Measurements from ENCODE around the gene NOP16.
A peak's percentile ranks its signal among the peaks of the same experiment; 100 is the strongest.

The NOP16 gene

GRCh38 chr5:176384366-176384930 is 4.0 kb downstream of the NOP16 start:
- no peak for DNase-seq
- H3K4me3 Mint-ChIP-seq: no peak overlapping the region
- no peaks in the 10 kb centered on the region for H3K27me3 Mint-ChIP-seq
- peaks cover 97% of the 10 kb centered on the region for H3K36me3 Mint-ChIP-seq (ENCODE audit: low read depth)
- peaks cover 28% of the 10 kb centered on the region for H3K4me1 Mint-ChIP-seq (ENCODE audit: low read depth)
- peak overlapping the region; percentile 84 for H3K27ac Mint-ChIP-seq
- no peaks in the 10 kb centered on the region for H3K9me3 Mint-ChIP-seq

GRCh38 chr5:176383961-176384360 is 4.4 kb downstream of the NOP16 start:
- Mint-ChIP-seq H3K4me3 (no peak overlapping the region), H3K9me3 (no peaks in the 10 kb centered on the region), H3K27ac (no peak overlapping the region), H3K4me1 (ENCODE audit: low read depth) (peaks cover 28% of the 10 kb centered on the region), H3K27me3 (no peaks in the 10 kb centered on the region), H3K36me3 (ENCODE audit: low read depth) (peaks cover 97% of the 10 kb centered on the region)
- no peak for DNase-seq

DNA sequence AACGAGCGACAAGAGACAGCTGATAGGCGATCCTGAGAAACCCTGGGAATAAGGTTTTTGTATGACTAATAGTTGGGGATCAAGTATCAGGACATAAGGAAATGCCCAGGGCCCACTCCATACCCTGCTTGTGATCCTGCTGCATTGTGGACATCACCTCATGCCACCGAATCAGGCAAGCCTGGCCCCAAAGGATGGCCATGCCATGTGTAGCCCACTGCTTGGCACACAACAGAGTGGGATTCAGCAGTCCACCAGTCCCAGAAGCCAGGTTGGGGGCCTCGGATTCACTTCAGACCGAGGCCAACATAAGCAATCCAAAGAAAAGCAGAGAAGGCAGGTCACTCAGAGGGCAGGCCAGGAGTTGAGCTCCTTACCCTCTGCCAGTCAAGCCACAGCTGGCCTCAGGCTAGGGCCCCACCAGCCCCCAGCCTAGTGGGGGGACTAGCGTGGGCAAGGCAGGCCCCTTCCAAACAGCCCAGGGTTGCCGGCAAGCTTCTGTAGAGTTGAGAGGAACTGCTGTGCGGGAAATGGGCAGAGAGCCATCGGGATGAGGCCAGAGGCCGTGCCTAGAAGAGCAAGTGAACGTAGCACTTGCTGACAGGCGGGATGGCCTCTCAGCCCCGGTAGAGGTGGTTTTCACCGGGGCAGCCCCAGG is 5.0 kb downstream of the NOP16 start:
- no peak overlapping the region for H3K4me3 Mint-ChIP-seq
- peaks cover 28% of the 10 kb centered on the region for H3K4me1 Mint-ChIP-seq (ENCODE audit: low read depth)

DNA sequence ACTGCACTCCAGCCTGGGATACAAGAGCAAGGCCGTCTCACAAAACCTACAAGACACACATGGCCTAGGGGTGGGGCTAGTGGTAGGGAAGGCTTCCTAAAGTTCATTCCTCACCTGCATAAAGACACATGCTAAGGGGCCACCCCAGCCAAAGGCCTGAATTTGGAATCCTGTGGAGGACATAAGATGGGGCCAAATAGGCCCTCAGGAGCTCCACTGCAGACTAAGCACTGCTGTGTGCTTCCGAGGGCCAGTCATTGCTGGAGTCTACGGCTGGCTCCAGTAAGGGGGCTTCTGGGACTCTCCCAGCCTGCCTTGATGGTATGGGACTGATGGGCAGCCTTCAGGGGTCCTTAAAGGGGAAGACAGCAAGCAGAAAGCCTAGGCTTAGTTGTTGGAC is 5.7 kb downstream of the NOP16 start:
- H3K4me1 Mint-ChIP-seq (ENCODE audit: low read depth): peaks cover 27% of the 10 kb centered on the region
- peak overlapping the region; percentile 50 for H3K27ac Mint-ChIP-seq
- H3K4me3 Mint-ChIP-seq: no peak overlapping the region
- no peak for DNase-seq
- no peaks in the 10 kb centered on the region for H3K9me3 Mint-ChIP-seq
- no peaks in the 10 kb centered on the region for H3K27me3 Mint-ChIP-seq
- H3K36me3 Mint-ChIP-seq (ENCODE audit: low read depth): peaks cover 99% of the 10 kb centered on the region

More for the DNA sequence above, 5.0 kb downstream of the NOP16 start:
- Mint-ChIP-seq H3K36me3 (ENCODE audit: low read depth) (peaks cover 99% of the 10 kb centered on the region), H3K27ac (no peak overlapping the region), H3K9me3 (no peaks in the 10 kb centered on the region), H3K27me3 (no peaks in the 10 kb centered on the region)
- DNase-seq: no peak

GRCh38 chr5:176381979-176382378 is 6.4 kb downstream of the NOP16 start:
- Mint-ChIP-seq H3K4me3 (no peak overlapping the region), H3K36me3 (ENCODE audit: low read depth) (peaks cover 98% of the 10 kb centered on the region), H3K4me1 (ENCODE audit: low read depth) (peaks cover 22% of the 10 kb centered on the region), H3K9me3 (no peaks in the 10 kb centered on the region), H3K27ac (peak overlapping the region; percentile 50), H3K27me3 (no peaks in the 10 kb centered on the region)
- no peak for DNase-seq

DNA sequence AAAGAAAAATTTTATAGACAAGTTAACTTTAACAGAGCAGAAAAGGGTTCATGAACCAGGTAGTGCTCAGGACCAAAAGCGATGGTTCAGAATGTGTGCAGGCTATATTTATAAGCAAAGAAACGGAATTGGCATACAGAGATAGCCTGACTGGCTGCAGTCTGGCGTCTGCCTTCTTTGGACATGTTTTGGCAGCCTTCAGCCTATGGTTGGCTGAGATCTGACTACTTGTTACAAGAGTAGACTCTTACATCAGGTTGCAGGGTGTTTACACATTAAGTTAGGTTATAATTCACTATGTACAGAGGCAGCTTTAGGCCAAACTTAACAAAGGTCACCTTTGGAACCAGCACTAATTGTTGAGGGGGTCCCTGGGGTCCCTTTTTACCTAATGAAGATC is 7.0 kb downstream of the NOP16 start:
- DNase-seq: no peak
- H3K4me1 Mint-ChIP-seq (ENCODE audit: low read depth): peaks cover 16% of the 10 kb centered on the region
- H3K36me3 Mint-ChIP-seq (ENCODE audit: low read depth): peaks cover 97% of the 10 kb centered on the region
- H3K27ac Mint-ChIP-seq: peak overlapping the region; percentile 33
- H3K4me3 Mint-ChIP-seq: no peak overlapping the region
- H3K27me3 Mint-ChIP-seq: no peaks in the 10 kb centered on the region
- H3K9me3 Mint-ChIP-seq: no peaks in the 10 kb centered on the region

DNA sequence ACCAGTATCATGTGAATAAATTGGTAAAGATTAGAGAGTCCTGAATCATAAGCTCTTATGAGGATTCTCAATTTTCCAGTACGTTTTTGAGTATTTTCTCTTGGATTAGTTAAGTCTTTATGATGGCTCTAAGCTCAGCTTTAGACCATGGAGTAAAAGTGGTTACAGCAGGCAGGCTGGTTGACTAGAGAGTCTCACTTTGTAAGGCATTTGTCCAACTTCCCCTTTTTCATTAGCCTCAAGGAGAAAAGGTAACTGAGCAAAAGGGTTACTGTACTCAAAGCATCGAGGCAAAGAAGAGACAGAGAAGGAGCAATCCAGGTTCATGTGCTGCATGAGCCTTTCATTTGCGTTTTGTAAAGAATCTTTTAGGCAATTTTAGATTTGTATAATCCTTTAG is 8.5 kb downstream of the NOP16 start:
- H3K36me3 Mint-ChIP-seq (ENCODE audit: low read depth): peaks cover 95% of the 10 kb centered on the region
- no peak overlapping the region for H3K27ac Mint-ChIP-seq
- no peak overlapping the region for H3K4me3 Mint-ChIP-seq

GRCh38 chr5:176373100-176373818 is 15.1 kb downstream of the NOP16 start:
- no peak overlapping the region for H3K27ac Mint-ChIP-seq
- no peaks in the 10 kb centered on the region for H3K9me3 Mint-ChIP-seq
- no peaks in the 10 kb centered on the region for H3K4me1 Mint-ChIP-seq (ENCODE audit: low read depth)
- no peaks in the 10 kb centered on the region for H3K27me3 Mint-ChIP-seq
- no peak for DNase-seq
- no peak overlapping the region for H3K4me3 Mint-ChIP-seq
- peaks cover 83% of the 10 kb centered on the region for H3K36me3 Mint-ChIP-seq (ENCODE audit: low read depth)

More for the DNA sequence above, 8.5 kb downstream of the NOP16 start:
- Mint-ChIP-seq H3K4me1 (ENCODE audit: low read depth) (peaks cover 2% of the 10 kb centered on the region), H3K27me3 (no peaks in the 10 kb centered on the region), H3K9me3 (no peaks in the 10 kb centered on the region)
- DNase-seq: no peak

DNA sequence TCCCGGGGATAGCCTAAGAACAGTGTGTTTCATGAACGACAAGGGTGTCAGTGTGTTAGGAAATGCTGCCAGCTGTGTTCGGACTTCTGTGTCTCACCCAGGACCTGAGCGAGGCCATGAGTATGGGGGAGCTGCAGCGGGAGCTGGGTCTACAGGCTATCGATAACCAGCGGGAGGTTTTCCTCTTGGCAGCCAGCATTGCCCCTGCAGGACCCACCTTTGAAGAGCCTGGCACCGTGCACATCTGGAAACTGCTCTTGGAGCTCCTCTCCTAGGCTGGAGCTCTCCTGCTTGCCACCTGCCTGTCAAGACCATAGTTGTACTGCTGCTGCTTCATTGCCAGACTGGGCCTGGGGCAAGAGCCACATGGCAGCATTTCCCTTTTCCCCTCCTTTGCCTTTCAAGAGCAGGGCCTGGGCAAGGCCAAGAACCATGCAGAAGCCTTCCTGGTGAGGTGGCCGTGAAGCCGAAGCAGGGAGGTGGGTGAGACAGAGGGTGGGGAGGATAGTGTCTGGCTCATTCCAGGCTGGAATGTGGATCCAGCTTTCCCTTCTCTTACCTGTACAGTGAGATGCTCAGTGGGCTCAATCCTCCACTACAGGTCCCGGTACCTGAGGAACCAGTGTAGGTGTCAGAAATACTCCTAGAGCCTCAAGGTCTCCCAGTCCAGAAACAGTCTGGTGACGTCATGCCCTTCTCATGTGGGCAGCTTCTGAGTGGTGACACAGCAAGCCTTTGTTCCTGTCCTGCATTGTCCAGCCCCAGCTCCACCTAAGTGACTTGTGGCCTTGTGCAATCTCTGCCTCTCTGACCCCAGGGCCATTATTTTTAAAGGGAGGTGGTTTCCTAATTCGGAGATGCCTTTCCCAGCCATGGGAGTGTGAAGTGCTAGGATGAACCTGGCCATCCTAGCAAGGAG is 16.5 kb downstream of the NOP16 start:
- Mint-ChIP-seq H3K27me3 (no peaks in the 10 kb centered on the region), H3K4me1 (ENCODE audit: low read depth) (peaks cover 7% of the 10 kb centered on the region), H3K36me3 (ENCODE audit: low read depth) (peaks cover 82% of the 10 kb centered on the region), H3K4me3 (no peak overlapping the region), H3K9me3 (no peaks in the 10 kb centered on the region), H3K27ac (no peak overlapping the region)
- DNase-seq: no peak

- peaks cover 70% of the 10 kb centered on the region for H3K36me3 Mint-ChIP-seq (ENCODE audit: low read depth)
- no peak overlapping the region for H3K4me3 Mint-ChIP-seq
- H3K27ac Mint-ChIP-seq: peak overlapping the region; percentile 26
- DNase-seq: no peak
- H3K27me3 Mint-ChIP-seq: no peaks in the 10 kb centered on the region
- H3K4me1 Mint-ChIP-seq (ENCODE audit: low read depth): peaks cover 12% of the 10 kb centered on the region
- H3K9me3 Mint-ChIP-seq: no peaks in the 10 kb centered on the region
These were observed 18.3 kb downstream of the NOP16 start for GRCh38 chr5:176369934-176370711.

- DNase-seq: no peak
- Mint-ChIP-seq H3K4me1 (ENCODE audit: low read depth) (peaks cover 17% of the 10 kb centered on the region), H3K9me3 (no peaks in the 10 kb centered on the region), H3K36me3 (ENCODE audit: low read depth) (peaks cover 63% of the 10 kb centered on the region), H3K27me3 (no peaks in the 10 kb centered on the region), H3K27ac (no peak overlapping the region), H3K4me3 (no peak overlapping the region)
These were observed 19.7 kb downstream of the NOP16 start for GRCh38 chr5:176368726-176369125.

DNA sequence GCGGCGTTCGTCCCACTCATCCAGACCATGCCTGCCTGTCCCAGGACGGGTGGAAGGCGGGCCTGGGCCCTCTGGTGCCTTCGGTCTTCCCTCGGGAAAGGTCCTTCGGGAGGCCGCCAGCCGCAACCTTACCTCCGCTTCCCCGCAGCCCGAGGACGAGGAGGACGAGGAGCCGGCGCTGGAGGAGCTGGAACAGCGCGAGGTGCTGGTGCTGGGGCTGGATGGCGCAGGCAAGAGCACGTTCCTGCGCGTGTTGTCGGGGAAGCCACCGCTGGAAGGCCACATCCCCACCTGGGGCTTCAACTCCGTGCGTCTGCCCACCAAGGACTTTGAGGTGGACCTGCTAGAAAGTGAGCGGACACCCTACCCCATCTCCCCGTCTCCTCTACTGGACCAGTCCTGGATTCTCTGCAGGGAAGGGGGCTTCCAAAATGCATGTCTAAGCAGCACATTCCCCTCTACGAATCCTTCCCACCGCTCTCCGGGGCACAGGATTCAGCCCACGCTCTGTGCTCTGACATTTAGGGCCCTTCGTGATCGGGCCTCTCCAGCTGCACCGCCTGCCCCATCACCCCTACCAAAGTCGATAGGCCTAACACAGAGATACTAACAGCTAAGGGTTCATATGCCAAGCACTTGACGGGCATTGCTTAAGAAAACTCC is 22.0 kb downstream of the NOP16 start:
- H3K36me3 Mint-ChIP-seq (ENCODE audit: low read depth): peaks cover 44% of the 10 kb centered on the region
- H3K27me3 Mint-ChIP-seq: no peaks in the 10 kb centered on the region
- peak overlapping the region; percentile 77 for H3K4me3 Mint-ChIP-seq
- H3K9me3 Mint-ChIP-seq: no peaks in the 10 kb centered on the region
- H3K27ac Mint-ChIP-seq: peak overlapping the region; percentile 72
- peaks cover 28% of the 10 kb centered on the region for H3K4me1 Mint-ChIP-seq (ENCODE audit: low read depth)
- peak; percentile 42 for DNase-seq

DNA sequence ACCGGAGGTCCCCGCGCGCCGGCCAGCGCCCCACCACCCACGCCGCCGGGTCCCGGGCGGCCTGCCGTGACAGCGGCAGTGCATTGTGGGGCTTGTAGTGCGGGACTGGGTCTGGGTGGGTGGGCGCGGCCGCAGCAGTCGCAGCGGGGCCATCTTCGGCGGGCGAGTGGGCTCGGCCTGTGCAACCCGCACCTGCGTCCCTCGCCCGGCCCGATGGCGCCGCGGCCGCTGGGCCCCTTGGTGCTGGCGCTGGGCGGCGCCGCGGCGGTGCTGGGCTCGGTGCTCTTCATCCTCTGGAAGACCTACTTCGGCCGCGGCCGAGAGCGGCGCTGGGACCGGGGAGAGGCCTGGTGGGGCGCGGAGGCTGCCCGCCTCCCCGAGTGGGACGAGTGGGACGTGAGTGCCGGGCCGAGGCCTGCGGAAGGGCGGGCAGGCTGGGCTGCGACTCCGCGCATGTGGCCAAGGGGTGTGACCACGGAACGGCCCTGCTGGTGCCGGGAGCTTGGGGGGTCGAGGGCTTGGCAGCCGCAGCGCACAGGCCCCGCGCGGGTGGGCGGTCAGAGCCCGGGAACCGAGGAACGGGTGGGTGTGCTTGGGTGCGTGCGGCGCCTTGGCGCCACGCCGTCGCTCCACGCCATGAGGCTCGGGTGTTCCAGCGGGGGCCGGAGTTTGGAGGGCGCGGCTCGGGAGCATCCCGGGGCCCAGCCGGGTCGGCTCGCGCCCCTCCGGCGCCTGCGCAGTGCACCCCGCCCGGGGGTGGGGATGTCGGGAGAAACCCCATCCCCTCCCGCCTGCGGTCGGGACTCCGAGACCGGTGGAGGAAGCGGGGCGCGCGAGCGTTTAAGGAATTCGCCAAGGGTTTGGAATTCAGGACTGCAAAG is 22.8 kb downstream of the NOP16 start, which contains the start of gene ARL10:
Gene ARL10 (plus strand): TSS at position 137 of the 881 bp plus-strand sequence. CDS start 77 bp downstream, at position 214.
- peak within 1 kb of the TSS; percentile 77 for H3K27ac Mint-ChIP-seq
- DNase-seq: peak; percentile 80
- peaks cover 28% of the 10 kb centered on the region for H3K4me1 Mint-ChIP-seq (ENCODE audit: low read depth)
- H3K36me3 Mint-ChIP-seq (ENCODE audit: low read depth): peaks cover 43% of the 10 kb centered on the region
- no peaks in the 10 kb centered on the region for H3K9me3 Mint-ChIP-seq
- peak within 1 kb of the TSS; percentile 77 for H3K4me3 Mint-ChIP-seq
- H3K27me3 Mint-ChIP-seq: no peaks in the 10 kb centered on the region
